ENCODE measurements around the gene CALCOCO1.

DNA sequence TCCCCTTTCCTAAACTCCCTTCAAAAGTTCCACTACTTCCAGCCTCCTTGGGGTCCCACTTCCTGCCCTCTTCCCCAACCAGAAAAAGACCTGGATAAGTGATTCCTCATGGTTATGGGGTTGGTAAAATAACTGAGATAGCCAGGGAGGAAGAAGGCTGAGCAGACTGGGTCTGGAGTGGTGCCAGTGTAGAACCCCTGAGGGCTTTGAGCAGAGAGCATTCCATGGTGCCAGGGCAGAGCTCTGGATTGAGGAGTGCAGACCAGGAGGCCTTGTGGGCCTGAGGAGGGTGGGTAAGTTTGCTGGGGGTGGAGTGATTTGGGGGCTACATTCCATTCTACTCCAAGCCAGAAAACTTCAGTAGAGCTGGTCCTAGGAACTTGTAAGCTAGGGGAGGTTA is 34.1 kb upstream of the CALCOCO1 start:
- TF ChIP-seq, protein P1, sequence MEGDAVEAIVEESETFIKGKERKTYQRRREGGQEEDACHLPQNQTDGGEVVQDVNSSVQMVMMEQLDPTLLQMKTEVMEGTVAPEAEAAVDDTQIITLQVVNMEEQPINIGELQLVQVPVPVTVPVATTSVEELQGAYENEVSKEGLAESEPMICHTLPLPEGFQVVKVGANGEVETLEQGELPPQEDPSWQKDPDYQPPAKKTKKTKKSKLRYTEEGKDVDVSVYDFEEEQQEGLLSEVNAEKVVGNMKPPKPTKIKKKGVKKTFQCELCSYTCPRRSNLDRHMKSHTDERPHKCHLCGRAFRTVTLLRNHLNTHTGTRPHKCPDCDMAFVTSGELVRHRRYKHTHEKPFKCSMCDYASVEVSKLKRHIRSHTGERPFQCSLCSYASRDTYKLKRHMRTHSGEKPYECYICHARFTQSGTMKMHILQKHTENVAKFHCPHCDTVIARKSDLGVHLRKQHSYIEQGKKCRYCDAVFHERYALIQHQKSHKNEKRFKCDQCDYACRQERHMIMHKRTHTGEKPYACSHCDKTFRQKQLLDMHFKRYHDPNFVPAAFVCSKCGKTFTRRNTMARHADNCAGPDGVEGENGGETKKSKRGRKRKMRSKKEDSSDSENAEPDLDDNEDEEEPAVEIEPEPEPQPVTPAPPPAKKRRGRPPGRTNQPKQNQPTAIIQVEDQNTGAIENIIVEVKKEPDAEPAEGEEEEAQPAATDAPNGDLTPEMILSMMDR (IDR thresholded peaks at IDR 0.05), result no peak
- TF ChIP-seq POLR2AphosphoS5 (IDR thresholded peaks at IDR 0.05), result no peak
- TF ChIP-seq POLR2A (IDR thresholded peaks at IDR 0.05), result no peak

All from prostate gland (tissue), 2 donors.